ENCODE results near the gene SLC22A5.

GRCh38 chr5:132405646-132406045, 36.1 kb downstream of the SLC22A5 start:
- TF ChIP-seq, protein P1, sequence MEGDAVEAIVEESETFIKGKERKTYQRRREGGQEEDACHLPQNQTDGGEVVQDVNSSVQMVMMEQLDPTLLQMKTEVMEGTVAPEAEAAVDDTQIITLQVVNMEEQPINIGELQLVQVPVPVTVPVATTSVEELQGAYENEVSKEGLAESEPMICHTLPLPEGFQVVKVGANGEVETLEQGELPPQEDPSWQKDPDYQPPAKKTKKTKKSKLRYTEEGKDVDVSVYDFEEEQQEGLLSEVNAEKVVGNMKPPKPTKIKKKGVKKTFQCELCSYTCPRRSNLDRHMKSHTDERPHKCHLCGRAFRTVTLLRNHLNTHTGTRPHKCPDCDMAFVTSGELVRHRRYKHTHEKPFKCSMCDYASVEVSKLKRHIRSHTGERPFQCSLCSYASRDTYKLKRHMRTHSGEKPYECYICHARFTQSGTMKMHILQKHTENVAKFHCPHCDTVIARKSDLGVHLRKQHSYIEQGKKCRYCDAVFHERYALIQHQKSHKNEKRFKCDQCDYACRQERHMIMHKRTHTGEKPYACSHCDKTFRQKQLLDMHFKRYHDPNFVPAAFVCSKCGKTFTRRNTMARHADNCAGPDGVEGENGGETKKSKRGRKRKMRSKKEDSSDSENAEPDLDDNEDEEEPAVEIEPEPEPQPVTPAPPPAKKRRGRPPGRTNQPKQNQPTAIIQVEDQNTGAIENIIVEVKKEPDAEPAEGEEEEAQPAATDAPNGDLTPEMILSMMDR (IDR thresholded peaks at IDR 0.05; ENCODE audit: low read length) = no peak
- TF ChIP-seq EZH2 (IDR thresholded peaks at IDR 0.05; ENCODE audit: borderline replicate concordance, low read length) = no peak

All from OCI-LY1 (cell line).